NOMO-1 treated with DMSO at 0.1 percent for 48 hours (cell line): ENCODE measurements around the gene LATS2.

Experiments
- DNase-seq: peaks from one replicate; lab custom pipeline; 2025; ENCODE audit not compliant: unreplicated experiment; lab: John Stamatoyannopoulos, UW

LATS2 gene

GRCh38 chr13:21061029-21061763, at the start of gene LATS2:
Gene LATS2, minus strand, starts transcription at chr13:21061586. Its CDS starts 15,560 bp downstream, at chr13:21046026.
- peak; percentile 92 for DNase-seq

GRCh38 chr13:21109168-21109567, 47.8 kb upstream of the LATS2 start:
- DNase-seq, result no peak

- no peak for DNase-seq
Measured at GRCh38 chr13:21106089-21106488, 44.7 kb upstream of the LATS2 start.

GRCh38 chr13:21104199-21105019, 43.0 kb upstream of the LATS2 start:
- no peak for DNase-seq

- no peak for DNase-seq
Measured at GRCh38 chr13:21101865-21102576, 40.6 kb upstream of the LATS2 start.

GRCh38 chr13:21100994-21101757, 39.8 kb upstream of the LATS2 start:
- no peak for DNase-seq

GRCh38 chr13:21100211-21100610, 38.8 kb upstream of the LATS2 start:
- no peak for DNase-seq

- no peak for DNase-seq
Measured at GRCh38 chr13:21095311-21095710, 33.9 kb upstream of the LATS2 start.

- no peak for DNase-seq
Measured at GRCh38 chr13:21089830-21090229, 28.4 kb upstream of the LATS2 start.

- no peak for DNase-seq
Measured at GRCh38 chr13:21088534-21088933, 27.1 kb upstream of the LATS2 start.

GRCh38 chr13:21086929-21087328, 25.5 kb upstream of the LATS2 start:
- no peak for DNase-seq

- no peak for DNase-seq
Measured at GRCh38 chr13:21081926-21082325, 20.5 kb upstream of the LATS2 start.

GRCh38 chr13:21080593-21080891, 19.2 kb upstream of the LATS2 start:
- DNase-seq, result no peak

GRCh38 chr13:21079761-21080592, 18.6 kb upstream of the LATS2 start:
- peak; percentile 68 for DNase-seq

GRCh38 chr13:21079221-21079620, 17.8 kb upstream of the LATS2 start:
- DNase-seq, result no peak

- DNase-seq, result no peak
Measured at GRCh38 chr13:21078501-21078900, 17.1 kb upstream of the LATS2 start.

GRCh38 chr13:21077788-21078353, 16.5 kb upstream of the LATS2 start:
- DNase-seq, result no peak

GRCh38 chr13:21077076-21077787, 15.8 kb upstream of the LATS2 start:
- no peak for DNase-seq

GRCh38 chr13:21076253-21076652, 14.9 kb upstream of the LATS2 start:
- no peak for DNase-seq
